Hypothalamus (tissue), 51 donors: ENCODE data around the gene SEPHS1.

Experiments used
- DNase-seq, 51 donors: peaks; one replicate each; lab custom pipeline; 2025; lab: John Stamatoyannopoulos, UW

The SEPHS1 gene

DNA sequence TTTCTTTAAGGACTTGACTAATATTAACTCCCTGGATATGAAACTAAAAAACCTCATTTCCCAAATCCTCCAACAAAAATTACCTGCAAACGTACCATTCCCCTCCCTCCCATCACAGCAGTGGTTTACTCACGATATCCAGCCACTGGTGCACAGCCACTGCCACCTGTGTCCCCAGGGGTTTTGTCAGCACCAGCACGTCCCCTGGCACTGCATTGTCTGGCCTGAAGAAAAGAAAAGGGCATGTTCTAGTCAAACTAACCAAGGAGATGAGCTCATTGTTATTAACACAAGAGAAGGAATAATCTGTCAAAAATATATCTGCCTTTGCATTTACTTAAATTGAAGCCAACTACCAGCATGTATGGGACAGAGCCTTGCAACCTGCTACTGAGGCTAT, 18.5 kb downstream of the SEPHS1 start:
- no peak for DNase-seq

GRCh38 chr10:13328613-13329012, 19.5 kb downstream of the SEPHS1 start:
- no peak for DNase-seq

GRCh38 chr10:13328126-13328525, 20.0 kb downstream of the SEPHS1 start:
- no peak for DNase-seq

DNA sequence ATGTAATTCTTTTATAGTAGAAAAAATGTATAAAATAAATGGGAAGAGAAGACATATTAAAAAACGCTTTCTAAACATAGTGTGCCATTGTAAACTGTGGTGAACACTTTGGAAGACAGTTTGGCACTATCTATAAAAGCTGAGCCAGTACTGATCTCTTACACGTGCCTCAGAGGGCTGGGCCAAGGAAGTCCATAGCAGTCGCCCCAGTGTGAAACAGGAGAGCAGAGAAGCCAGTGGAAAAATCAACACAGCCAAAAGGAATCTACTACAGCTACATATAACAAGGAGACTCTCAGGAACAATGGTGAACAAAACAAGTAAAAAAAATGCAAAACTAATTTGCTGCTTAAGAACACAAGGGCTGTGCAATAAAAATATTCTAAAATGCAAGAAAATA, 20.6 kb downstream of the SEPHS1 start:
- DNase-seq = no peak

DNA sequence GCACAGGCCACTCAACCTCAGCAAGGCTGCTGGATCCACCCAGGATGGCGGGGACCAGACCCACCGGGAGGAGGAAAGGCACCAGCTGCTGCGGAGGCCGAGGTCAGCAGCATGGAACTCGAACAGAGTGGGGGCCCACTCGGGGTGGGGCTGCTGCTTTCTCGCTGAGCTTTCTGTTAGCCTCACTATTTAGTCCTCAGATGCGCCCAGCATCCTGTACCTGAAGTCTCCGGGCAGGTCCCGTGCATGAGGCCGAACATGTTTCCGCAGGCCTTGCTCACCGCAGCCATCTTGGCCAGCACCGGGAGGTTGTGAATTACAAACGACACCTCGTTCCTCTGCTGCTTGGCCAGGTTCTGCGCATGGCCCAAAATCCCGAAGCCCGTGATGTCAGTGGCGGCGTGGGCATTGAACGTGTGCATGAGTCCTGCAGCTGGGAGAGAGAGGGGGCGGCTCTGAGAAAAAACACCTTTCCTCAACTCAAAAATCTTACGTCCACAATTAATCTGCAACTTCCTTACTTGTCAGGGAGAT, 25.4 kb downstream of the SEPHS1 start:
- no peak for DNase-seq

DNA sequence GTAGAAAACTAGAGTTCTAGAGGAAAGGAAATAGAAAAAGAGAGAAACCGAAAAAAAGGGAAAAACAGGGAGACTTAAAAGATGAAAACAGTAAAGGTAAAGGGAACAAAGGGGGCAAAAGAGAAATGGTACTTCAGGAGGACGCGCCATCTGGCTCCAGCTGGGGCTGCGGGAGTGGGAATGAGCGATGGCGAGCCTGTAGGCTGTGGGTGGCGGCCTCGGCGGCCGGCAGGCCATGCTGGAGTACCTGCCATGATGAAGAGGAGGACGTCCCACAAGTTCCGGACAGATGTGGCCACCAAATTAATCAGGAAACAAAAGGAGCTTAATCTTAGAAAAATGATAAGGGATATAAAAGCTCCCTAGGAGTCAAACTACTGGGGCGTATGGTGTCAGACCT, 26.5 kb downstream of the SEPHS1 start:
- DNase-seq = no peak

DNA sequence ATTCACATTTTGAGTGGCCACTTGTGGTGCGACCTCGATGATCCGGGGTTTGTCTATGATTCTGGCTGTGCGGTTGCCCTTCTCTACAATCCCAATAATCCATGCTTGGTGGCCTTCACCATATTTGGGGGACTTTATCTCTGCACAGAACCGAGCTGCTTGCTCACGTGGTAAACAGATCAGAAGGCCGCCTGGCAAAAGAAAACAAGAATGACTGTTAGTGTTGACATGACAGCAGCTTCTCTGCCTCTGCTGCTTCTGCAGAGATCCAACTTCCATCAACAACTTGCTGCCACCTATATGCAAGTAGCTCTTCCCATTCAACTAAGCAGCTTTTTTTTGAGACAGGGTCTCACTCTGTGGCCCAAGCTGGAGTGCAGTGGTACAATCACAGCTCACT, 28.9 kb downstream of the SEPHS1 start:
- DNase-seq = no peak

- DNase-seq = no peak
Observed at GRCh38 chr10:13317474-13317873, 30.6 kb downstream of the SEPHS1 start.

DNA sequence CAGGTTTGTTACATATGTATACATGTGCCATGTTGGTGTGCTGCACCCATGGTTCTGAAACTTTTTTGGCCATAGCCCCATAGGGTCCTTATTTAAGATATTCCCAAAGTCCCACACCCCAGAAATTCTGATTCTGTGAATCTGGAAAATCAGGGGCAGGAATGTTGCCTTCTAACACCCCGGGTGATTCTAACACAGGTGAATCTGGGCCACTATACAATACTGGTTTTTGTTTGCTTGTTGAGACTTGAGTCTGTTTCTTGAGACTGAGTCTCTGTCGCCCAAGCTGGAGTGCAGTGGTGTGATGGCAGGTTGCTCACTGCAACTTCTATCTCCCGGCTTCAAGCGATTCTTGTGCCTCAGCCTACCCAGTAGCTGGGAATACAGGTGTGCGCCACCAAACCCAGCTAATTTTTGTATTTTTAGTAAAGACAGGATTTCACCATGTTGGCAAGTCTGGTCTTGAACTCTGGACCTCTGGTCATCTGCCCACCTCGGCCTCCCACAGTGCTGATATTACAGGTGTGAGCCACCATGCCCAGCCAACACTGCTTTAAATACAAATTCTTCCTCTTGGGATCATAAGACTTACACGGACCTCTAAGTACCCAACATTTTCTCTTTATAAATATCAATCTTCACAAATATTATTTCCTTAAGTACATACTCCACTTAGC, 31.3 kb downstream of the SEPHS1 start:
- DNase-seq = no peak

- no peak for DNase-seq
Observed at GRCh38 chr10:13315361-13315760, 32.7 kb downstream of the SEPHS1 start.

- DNase-seq = no peak
Observed at GRCh38 chr10:13311177-13311575, 36.9 kb downstream of the SEPHS1 start.

DNA sequence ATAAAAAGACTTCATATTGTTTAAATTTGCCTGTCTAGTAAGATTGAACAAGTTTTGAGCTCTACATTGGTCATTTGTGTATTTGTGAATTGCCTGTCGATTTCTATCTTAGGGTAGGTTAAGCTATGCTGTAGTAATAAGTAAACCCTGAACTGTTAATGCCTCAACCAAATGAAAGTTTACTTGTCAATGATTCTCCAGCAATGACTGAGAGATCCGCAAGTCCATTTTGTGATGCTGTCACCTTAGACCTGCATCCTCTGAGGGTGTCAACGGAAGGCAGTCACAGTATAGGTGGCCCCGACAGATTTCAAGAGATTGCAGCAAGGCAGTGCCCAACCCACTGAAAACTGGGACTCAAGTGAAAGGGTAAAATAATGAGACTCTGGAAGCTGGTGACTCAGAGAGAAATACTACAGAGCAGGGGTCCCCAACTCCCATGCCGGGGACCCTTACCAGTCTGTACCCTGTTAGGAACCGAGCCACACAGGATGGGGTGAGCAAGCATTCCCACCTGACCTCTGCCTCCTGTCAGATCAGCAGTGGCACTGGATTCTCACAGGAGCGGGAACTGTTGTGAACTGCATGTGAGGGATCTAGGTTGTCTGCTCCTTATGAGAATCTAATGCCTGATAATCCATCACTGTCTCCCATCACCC, 37.4 kb downstream of the SEPHS1 start:
- no peak for DNase-seq

GRCh38 chr10:13309792-13310191, 38.3 kb downstream of the SEPHS1 start:
- no peak for DNase-seq

DNA sequence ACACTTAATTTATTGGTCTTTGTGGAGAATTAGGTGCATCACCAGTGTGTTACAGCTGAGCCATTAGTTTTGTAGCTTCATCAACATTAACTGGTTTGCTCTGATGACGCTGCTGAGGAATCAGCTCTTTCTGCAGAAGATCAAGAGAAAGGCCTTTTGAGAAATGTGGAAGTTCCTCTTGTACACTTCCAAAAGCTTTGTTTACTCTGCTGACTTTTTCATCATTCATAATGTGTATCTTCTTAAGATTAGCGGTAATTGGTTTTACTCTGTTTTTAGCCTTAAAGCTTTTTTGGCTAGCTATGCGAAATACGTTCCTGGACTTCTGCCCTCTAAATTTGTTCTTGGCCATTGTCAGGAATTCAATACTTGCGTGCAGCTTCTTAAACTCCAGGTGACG, 40.0 kb downstream of the SEPHS1 start:
- no peak for DNase-seq

DNA sequence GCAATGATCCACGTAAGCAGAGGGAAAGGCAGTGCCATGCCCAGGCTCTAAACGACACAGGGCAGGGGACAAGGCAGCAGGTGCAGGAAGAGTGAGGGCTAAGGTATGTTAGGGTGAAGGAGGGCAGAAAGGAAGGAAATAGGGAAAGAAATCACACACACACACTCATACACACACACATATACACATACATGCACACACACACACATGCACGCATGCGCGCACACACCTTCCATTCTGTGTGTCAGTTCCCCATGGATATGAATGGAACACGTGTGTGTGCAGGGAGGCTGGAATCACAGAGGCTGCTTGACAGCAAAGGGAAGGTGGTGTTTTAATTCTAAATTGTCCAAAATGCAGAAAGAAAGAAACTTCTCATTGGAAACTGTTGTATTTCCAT, 42.0 kb downstream of the SEPHS1 start:
- no peak for DNase-seq

- DNase-seq = no peak
Observed at GRCh38 chr10:13302821-13303555, 45.1 kb downstream of the SEPHS1 start.

DNA sequence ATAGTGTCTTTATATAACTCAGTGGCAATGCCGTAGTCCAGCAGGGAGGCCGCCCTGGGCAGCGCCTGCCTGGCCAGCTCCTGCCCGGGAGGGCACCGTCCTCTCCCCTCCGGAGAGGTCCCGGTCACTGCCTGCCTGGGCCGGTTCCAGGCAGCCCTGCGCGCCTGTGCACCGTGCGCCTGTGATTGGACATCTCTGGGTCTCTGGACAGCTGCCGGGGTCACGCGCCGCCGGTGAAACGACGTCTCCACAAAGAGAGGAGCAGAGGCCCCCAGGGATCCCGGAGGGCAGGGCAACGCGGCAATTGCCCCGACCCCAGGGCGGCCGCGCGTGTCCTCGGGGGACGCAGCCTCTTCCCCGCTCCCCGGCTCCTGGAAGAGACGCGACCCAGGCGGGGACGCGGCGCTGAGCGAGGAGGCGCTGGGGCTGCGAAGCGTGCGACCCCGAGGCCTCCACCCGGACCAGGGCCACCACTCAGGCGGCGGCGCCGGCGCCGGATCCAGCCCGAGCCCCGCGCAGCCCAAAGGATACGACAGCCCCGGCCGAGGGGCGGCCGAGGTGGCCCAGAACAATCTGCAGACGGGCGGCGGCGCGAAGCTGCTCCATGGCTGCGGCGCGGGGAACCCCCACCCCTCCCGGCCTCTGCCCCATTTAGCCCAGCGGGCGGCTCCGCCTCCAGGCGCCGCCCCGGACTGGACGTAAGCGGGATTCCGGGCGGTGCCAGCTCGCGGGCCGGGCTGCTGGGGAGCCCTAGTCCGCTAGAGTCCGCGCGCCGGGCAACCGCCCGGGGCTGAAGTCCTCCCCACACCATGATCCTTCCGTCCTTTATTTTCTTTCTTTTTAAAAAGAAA, 48.4 kb downstream of the SEPHS1 start, which contains the start of gene PHYH:
Gene PHYH (minus strand): TSS at position 628 of the 851 bp plus-strand sequence. CDS start 22 bp downstream, at position 606.
- DNase-seq = peak; percentile 28 to 94 (median 83)

DNA sequence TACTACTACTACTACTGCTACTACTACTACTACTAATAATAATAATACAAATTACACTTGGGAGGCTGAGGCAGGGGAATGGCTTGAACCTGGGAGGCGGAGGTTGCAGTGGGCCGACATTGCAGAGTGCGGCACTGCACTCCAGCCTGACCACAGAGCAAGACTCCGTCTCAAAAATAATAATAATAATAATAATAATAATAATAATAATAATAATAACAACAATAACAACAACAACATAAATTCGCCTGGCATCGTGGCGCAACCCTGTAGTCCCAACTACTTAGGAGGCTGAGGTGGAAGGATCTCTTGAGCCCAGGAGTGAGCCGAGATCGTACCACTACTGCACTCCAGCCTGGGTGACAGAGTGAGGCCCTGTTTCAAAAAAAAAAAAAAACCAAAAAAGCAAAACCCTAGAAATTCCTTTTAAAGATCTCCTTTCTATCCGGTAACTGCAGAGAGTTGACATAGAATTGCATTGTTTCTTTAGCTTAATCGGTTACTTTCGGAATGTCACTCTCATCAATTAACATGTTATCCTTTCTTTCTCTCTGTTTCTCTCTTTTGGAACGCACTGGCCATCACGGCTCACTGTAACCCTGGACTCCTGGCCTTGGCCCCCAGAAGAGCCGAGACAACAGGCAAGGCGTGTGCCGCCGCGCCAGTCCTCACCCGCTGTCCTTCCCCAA, 49.2 kb downstream of the SEPHS1 start:
- no peak for DNase-seq

GRCh38 chr10:13296476-13296875, 51.6 kb downstream of the SEPHS1 start:
- no peak for DNase-seq

DNA sequence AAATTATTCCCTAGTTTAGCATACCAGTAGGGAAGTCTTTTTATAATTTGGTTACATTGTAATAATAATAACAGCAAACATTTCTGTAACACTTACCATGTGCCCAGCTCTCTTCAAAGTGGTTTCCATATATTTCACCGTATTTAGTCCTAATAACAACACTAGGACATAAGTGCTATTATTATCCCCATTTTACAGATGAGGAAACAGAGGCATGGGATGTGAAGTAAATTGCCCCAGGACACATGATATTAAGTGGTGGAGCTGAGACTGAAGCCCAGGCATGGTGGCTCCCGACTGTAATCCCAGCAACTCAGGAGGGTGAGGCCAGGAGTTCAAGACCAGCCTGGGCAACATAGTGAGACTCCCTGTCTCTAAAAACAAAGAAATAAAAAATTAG, 53.3 kb downstream of the SEPHS1 start:
- DNase-seq = no peak
